HG03565 (cell line): Measurements from ENCODE around the gene EFNB2.

Experiments
- ATAC-seq: cut with Tn5 transposase; IDR thresholded peaks from one replicate; pipeline ENCODE4 v1.9.1; 2021; ENCODE audit warnings: mild to moderate bottlenecking, moderate library complexity; ENCODE audit not compliant: unreplicated experiment

EFNB2 gene, protein sequence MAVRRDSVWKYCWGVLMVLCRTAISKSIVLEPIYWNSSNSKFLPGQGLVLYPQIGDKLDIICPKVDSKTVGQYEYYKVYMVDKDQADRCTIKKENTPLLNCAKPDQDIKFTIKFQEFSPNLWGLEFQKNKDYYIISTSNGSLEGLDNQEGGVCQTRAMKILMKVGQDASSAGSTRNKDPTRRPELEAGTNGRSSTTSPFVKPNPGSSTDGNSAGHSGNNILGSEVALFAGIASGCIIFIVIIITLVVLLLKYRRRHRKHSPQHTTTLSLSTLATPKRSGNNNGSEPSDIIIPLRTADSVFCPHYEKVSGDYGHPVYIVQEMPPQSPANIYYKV

DNA sequence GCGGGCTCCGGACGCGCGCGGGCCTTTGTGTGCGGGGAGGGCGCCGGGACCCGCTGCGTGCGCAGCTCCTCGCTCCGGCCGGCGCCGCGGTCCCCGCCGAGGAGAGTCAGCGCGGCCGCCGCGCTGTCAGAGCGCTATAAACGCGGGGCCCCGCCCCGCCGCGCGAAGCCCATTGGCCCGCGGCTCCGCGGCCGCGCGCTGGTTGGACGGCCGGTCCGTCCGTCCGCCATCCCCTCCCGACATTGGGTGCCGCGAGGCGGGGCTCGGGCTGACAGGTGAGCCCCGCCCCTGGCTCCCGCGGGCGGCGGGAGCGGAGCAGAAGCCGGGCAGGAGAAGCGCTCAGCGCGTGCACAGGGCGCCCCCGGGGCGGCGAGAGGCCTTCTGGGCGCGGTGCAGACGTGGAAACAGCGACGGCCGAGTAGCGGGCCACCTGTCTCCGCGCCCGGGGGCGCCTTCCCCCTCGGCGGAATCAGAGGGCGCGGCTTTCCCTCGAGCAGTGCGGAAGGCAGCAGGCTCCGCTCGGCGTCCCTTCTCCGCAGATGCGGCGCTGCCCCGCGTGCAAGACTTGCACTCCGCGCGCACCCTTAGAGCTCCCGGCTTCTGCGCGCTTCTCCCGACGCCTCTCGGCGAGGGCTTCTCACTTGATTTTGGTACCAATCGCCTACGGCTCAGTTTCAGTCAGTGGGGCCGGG, at the start of gene EFNB2:
Gene EFNB2 (minus strand): TSS at position 111 of the 692 bp plus-strand sequence. CDS start 698 bp downstream, outside the sequence.
- ATAC-seq: peak; percentile 96

DNA sequence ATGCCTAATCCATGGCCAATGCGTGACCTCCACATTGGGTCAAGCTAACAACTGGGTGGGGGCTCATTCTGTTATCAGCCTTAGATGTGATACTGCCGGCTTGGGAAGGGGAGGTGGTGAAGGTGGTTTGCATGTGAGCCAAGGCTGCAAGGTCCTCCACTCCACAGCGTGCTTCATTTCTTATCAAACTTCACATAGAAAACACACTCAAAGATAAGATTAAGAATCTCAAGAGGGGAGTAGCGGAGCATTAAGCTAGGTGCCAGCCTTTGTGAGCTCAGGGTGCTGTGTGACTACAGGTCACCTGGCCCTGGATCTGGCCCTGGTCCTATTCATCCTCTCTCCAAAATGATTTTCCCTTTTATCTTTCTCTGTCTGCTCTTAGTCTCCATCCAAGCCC, 45.8 kb upstream of the EFNB2 start:
- ATAC-seq: no peak

DNA sequence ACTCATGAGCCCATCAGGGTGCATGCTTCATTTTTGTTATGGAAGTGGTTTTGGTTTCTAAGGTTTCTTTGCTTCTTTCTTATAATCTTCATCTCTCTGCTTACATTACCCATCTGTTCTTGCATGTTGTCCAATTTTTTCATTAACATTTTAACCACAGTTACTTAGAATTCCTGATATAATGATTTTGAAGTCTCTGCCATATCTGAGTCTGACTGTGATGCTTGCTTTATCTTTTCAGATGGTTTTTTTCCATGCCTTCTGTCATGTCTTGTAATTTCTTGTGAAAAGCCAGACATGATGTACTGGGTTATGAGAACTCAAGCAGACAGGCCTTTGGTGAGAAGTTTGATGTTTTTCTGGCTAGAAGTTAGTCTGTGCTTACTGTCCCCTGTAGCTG, 40.4 kb upstream of the EFNB2 start:
- no peak for ATAC-seq

DNA sequence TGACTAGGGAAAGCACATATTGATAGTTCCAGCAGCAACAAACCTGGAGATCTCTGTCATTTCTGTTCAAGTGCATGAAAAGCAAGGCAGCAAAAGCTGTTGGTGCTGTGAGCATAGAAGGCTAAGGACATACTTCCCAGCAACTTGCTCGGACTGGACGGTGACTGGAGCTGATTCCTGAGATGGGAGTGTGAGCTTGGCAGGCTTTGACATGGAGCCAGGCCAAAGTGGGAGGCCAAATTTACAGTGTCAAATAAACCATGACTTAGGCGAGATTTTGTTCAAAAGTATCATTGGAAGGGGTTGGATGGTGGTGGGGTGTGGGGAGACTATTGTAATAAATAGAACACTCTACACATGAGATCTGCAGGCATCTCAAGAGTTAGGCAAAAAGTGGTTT, 38.4 kb upstream of the EFNB2 start:
- ATAC-seq: no peak

DNA sequence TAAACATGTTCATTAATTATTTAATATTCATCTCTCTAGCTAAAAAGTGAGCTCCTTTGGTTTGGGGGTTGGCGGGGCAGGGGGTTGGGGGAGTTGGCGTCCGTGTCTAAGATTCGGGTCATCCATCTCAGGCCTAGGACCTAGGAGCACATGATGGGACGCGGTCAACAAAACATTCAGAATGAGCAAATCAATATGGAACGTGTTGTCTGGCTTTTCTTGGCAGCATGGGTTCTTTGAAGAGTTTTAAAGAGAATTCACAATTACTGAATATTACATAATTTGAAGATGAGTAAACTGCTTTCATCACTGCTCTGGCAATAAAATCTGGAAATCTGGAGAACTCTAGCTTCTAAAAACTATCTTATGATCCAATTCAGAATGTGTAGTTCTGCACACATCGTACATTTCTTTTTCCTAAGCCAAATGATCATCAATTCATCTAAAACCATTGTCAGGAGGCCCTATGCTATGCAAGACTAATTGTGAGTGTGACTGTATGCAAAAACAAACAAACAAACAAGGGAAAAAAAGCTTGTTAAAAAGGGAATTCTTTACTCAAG, 37.9 kb upstream of the EFNB2 start:
- ATAC-seq: no peak

DNA sequence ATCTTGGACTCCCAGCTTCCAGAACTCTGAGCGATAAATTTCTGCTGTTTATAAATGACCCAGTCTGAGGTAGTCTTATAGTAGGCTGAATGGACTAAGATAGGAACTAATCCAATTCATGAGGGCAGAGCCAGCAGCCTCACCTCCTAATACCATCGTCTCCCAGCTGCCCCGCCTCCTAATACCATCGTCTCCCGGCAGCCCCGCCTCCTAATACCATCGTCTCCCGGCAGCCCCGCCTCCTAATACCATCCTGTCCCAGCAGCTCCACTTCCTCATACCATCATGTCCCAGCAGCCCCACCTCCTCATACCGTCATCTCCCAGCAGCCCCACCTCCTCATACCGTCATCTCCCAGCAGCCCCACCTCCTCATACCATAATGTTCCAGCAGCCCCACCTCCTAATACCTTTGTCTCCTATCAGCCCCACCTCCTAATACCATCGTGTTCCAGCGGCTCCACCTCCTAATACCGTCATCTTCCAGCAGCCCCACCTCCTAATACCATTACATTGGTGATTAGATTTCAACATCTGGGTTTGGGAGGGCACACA, 34.9 kb upstream of the EFNB2 start:
- ATAC-seq: peak; percentile 34

DNA sequence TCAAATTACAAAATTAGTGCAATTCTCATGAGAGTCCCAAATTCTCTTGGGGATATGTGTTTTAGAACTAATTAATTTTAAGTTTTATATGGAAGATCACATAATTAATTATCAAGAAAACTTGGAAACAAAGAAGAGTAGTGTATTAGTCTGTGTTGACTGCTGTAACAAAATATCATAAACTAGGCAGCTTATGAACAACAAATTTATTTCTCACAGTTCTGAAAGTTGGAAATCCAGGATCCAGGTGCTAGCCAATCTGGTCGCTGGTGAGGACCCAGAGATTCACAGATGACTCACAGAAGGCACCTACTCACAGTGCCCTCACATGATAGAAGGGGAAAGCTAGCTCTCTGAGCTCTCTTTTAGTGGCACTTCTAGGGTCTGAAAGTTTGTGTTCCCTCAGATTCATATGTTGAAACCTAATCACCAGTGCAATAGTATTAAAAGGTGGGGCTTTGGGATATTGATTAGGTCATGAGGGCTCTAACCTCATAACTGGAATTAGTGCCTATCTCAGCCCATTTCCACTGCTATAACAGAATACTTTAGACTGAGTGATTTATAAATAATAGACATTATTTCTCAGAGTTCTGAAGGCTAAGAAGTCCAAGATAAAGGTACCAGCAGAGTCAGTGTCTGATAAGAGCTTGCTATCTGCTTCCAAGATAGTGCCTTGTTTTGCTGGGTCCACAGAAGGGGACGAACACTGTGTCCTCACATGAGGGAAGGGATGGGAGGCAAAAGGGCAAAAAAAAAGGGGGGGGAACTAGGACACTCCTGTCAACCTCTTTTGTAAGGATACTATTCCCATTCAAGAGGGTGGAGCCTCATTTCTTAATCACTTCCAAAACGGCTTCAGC, 34.0 kb upstream of the EFNB2 start:
- ATAC-seq: no peak

DNA sequence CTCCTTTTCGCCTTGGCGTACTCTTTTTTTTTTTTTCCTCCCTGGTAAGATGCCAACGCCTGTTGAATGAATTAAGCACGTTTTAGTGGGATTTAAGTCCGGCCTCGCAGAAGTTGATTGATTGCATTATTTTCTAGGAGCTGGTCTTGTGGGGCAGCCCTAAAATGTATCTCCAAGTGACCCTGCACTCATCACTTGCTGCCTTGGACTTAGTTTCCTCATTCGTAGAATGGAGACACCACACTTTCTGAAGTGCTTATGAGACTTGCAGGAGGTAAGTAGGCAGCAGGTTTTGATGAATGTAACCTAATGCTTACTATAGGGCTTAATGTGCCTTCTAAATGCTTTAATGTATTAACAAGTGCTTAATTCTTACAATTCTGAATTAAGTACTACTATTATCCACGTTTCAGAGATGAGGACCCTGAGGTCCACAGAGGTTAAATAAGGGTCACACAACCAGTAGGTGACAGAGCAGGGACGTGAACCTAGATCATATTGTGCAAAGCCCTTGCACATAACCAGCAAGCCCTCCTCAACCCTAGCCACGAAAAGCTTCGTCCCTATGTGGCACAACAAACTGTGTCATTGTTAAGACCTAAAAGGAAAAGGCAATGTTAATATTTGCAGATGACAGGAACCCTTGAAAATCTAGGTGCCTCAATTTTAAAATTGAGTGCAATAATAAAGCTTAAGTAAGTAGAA, 33.0 kb upstream of the EFNB2 start:
- peak; percentile 21 for ATAC-seq

DNA sequence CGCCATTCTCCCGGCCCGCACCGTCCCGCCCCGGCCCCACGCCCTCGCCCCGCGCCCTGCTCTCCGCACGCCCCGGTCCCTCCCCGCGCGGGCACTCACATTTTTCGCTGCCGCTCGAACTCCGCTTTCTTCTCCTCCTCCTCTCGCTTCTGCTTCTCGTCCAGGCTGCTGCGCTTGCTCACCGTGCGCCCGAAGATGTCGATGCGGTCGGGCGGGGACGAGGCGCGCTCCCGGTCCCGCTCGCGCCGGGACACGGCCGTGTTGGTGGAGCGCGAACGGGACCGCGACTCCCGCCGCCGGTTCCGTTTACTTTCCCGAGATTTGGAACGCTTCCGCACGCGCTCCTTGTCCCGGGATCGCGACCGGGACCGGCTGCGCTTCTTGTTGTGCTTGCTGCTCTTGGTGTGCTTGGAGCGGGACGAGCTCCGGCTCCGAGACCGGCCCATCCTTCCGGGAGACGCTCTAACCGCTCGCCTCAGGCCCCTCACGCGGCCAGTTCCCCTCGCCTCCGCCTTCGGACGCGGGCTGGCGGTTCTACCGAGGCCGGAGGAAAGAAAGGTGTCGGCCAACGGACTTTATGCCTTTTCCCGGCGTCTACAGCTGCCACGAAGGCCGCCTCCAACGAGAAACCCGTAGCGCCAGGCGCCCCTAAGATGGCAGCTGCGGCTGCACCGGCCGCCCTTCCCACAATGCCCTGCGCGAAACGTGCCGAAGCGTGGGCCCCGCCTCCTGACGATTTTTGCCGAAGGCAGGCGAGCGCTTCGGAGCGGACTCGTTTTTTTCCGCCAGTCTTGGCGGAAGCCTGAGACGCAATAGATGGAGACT, 32.2 kb upstream of the EFNB2 start, which contains the start of gene ARGLU1:
Gene ARGLU1 (minus strand): TSS at position 664 of the 825 bp plus-strand sequence. CDS start 218 bp downstream, at position 446.
- peak; percentile 60 for ATAC-seq

DNA sequence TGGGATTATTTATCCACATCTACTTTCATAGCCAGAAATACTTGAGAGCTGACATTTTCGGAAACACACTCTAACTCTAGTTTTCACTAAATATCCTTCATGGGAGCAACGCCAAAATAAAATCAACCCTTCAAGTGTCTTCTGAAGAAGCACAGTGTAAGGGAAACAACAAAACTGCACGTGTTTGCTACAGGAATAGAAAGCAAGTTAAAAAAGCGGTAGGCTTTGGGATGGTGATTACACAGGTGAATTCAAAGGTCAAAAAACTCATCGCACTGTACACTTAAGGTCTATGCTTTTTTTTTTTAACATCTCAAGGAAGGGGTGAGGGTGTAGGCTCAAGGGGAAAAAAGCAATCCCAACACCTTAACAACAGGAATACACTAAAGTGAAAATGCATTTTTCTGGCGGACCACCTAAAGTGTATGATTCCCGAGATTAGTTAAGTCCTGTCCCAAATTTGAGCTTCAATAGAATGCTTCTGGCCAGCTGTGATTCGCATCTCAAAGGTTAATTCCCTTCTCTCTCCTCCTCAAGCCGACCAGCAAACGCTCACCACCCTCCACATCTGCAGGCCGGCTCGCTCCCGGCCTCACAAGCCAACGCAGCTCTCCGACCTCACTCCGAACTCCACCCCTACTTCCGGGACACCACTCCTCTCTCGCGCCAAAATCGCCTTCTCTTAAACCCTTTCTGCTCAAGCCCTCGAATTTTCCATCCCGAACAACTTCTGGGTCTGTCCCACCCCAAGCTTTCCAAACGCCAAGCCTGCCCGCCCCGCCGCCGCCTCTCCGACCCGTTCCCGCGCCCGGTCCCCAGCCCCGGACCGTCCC, 31.4 kb upstream of the EFNB2 start:
- peak; percentile 31 for ATAC-seq

DNA sequence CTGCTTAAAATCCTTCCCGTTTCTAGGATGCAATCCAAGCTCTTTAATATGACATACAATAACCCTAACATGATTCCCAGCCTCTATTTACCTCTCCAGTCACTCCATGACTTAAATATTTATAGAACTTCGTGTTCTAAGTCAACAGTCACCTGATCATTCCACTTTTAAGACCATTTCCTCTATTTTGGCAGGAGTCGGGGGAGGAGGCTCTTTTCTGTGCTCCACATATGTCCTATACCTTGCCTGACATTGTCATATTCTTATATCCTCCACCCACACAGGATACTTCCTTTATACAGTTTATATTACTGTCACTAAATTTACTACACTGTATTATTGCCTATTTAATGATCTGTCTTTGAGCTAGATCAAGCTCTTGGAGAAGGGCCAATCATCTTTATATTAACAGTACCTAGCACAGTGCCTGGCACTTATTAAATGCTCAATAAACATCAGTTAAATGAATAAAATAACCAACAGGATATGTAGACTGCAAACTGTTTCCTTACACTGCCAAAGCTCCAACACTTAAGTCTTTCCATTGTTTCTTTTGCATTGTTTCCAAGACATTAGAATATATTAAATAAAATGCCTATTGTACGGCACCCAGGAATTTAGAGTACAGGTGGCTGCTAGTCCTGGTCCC, 29.8 kb upstream of the EFNB2 start:
- no peak for ATAC-seq

DNA sequence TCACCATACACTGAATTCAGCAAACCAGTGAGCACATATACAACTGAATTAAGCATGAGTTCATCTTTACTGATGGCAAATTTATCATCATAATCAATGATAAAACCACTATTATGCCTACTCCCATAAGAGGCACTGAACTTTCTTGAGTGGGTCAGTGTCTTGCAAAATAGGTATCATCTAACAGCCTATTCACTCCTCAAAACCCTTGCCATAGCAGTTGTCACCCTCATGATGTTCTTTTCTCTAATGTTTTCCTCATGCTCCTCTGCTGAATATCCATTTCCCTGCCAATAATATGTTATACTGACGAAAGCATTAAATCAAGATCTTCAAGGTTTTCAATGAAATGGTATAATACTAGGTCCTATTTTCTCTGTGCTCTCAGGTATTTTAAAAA, 26.8 kb upstream of the EFNB2 start:
- no peak for ATAC-seq

DNA sequence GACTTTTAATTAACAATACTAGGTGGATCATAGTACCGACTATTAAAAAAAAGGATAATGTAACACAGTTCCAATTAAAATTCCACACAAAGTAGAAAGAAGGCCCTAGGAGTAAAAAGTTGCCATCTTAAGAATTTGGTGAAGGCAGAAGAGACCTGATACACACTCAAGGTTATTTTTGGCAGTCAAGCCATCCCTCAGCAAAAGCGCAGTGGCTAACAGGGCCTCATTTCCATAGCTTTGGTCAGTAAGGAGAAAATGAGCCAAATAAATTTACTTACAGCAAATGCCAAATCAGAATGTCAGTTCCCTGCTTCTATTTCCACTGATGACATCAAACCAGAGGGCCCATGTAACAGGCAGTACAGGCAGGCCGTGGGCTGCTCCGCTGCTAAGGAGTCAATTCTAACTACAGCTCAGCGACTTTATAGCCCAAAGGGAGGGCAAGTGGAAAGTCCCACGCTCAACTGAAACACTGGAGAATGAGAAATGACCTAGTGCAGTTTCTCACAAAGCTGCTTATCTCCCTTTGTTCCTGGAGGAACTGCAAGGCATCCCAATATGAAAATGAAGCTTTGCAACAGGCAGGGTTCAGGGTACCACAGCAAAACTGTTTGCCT, 26.2 kb upstream of the EFNB2 start:
- ATAC-seq: peak; percentile 77

DNA sequence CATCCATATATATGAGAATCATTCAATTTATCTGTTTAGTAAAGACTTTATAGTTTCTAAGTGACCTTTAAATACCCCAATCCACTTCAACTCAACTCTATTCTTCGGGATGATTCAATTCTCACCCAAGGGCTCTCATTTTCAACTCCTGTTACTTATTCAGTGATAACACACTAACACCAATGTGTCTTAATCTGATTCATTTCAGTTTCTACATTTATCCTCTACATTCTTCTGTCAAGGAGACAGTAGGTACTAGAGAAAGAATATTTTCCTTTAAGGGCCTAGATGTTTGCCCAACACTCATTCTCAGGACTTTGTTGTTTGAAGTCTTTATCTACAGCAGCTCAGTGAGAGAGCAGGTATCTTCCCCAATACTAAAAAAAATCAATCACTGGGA, 25.4 kb upstream of the EFNB2 start:
- peak; percentile 35 for ATAC-seq

DNA sequence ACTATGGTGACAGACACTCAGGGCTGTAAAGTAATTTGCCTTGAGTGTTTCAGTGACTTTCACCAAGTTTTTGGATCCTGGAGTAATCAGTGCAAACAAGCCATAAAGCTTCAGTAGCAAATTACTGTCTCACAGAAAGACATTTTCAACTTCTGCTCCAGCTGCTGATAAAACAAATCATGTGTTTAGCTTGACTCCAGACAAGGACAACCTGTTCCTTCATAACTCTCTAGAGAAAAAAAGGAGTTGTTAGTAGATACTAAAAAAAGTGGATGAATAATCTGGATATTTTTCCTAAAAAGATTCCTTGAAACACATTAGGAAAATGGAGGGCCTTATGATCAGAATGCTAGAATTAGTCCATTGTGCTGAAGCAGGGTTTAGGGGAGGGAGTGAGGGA, 23.1 kb upstream of the EFNB2 start:
- ATAC-seq: no peak

DNA sequence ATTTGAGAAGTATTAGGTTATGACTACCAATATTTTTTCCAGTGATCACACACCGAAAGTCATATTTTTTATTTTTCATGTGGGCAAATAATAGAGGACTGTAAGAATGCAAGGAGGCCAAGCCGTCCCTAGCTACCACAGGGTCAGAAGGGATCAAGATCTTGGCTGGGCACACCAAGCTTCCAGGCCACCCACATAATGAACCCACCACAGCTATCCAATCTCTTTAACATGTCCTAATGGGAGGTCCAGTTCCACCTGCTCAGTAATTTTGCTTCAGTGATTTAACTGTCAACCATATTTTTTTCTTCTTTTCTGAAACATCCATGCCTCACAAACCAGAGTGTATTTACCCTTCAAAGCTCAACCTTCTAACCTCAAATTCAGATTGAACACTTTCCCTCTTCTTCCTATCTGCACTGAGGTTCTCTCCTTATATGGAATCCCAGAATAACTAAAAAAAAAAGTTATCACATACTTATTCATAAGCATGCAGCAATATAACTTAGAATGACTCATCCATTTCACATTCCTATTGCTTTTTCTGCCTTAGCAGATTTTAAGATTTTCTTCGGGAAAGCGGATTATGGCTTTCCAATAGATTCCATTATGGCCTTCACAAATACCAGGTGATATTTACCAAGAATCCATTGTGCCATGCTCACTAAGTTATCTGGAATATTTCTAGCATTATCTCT, 20.3 kb upstream of the EFNB2 start:
- no peak for ATAC-seq

DNA sequence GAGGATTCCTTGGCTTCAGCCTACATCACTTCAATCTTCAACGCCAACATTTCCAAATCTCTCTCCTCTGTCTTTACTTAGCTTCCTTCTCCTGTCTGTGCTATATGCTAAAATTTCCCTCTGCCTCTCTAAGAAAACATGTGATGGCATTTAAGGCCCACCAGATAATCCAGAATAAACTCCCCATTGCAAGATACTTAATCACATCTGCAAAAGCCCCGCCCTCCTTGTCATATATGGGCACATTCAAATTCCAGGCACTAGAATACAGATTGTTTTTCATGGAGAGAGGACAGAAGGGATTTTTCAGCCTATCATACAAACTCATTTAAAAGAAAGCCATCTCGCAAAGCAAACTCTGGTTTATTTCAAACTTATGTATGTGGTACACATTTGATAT, 16.3 kb upstream of the EFNB2 start:
- ATAC-seq: no peak
